ENCODE results near the gene KLHL29. TPM values are rescaled to one million over a fixed set of nuclear protein-coding genes. Genes with fewer than 3 reads are reported as not detected.

KLHL29 gene
- total RNA-seq, 4 donors from 2014 or later, result 2.2 to 3.3 (median 2.7) TPM

DNA sequence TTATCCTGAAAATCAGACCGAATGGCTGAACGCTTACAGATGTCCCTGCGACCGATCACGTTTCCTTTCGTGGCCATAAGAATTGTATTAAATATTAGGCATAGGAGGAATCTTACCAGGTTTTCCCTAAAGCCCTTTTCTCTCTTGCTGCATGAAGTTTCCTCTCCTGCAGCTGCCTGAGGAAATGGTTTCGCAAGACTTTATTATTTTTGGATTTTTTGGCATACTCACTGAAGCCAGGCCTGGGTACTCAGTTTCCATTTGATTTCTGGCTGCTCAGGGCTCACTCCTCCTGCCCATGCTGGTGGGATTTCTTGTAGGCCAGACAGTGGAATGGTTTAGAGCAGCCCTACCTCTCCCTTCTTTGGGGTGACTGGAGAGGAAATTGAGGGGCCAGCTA, 114.0 kb downstream of the KLHL29 start:
- 78 to 89% methylated on average over 7 of the region's 7 CpGs for WGBS, 2 donors

DNA sequence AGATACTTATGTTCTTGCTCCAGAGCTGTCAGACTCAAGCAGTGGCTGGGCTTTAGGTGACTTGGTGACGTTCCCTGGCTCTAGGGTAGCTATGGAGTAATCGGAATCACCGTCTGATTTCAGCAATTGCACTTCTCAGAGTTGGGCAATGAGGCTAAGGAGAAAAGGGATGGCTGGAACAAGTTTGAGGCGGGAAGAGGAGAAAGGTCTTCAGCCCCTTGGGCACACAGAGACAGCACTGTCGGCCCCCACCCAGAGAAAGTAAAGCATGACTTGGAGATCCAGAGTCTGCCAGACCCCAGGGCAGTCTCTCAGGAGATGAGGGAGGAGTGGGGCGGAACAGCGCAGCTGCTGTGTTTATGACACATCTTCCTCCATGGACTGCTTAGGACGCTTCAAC, 114.5 kb downstream of the KLHL29 start:
- no peaks in the 10 kb centered on the region for H3K9me3 ChIP-seq
- TF ChIP-seq, protein P1, sequence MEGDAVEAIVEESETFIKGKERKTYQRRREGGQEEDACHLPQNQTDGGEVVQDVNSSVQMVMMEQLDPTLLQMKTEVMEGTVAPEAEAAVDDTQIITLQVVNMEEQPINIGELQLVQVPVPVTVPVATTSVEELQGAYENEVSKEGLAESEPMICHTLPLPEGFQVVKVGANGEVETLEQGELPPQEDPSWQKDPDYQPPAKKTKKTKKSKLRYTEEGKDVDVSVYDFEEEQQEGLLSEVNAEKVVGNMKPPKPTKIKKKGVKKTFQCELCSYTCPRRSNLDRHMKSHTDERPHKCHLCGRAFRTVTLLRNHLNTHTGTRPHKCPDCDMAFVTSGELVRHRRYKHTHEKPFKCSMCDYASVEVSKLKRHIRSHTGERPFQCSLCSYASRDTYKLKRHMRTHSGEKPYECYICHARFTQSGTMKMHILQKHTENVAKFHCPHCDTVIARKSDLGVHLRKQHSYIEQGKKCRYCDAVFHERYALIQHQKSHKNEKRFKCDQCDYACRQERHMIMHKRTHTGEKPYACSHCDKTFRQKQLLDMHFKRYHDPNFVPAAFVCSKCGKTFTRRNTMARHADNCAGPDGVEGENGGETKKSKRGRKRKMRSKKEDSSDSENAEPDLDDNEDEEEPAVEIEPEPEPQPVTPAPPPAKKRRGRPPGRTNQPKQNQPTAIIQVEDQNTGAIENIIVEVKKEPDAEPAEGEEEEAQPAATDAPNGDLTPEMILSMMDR (IDR thresholded peaks at IDR 0.05), result no peak
- TF ChIP-seq POLR2A (IDR thresholded peaks at IDR 0.05), result no peak
- no peak overlapping the region for H3K27ac ChIP-seq
- WGBS, 2 donors, result 91 to 92% methylated on average over 8 of the region's 8 CpGs
- H3K4me3 ChIP-seq (replicated peaks in 1 of 3), result no peak overlapping the region
- H3K4me1 ChIP-seq, result peaks cover 0 to 4% of the 10 kb centered on the region in 2 donors
- H3K36me3 ChIP-seq, result no peaks in the 10 kb centered on the region
- intact Hi-C loops (cut with DNase I), result no loop called here
- no peak for DNase-seq
- H3K27me3 ChIP-seq, result no peaks in the 10 kb centered on the region

More for the DNA sequence above, 114.0 kb downstream of the KLHL29 start:
- TF ChIP-seq POLR2A (IDR thresholded peaks at IDR 0.05), result no peak
- TF ChIP-seq, protein P1 (IDR thresholded peaks at IDR 0.05), result no peak
- Histone ChIP-seq H3K9me3 (no peaks in the 10 kb centered on the region), H3K36me3 (no peaks in the 10 kb centered on the region), H3K27me3 (no peaks in the 10 kb centered on the region), H3K4me1 (peaks cover 0 to 4% of the 10 kb centered on the region in 2 donors), H3K4me3 (replicated peaks in 1 of 3) (no peak overlapping the region), H3K27ac (no peak overlapping the region)
- intact Hi-C loops (cut with DNase I), result no loop called here
- DNase-seq, result no peak

DNA sequence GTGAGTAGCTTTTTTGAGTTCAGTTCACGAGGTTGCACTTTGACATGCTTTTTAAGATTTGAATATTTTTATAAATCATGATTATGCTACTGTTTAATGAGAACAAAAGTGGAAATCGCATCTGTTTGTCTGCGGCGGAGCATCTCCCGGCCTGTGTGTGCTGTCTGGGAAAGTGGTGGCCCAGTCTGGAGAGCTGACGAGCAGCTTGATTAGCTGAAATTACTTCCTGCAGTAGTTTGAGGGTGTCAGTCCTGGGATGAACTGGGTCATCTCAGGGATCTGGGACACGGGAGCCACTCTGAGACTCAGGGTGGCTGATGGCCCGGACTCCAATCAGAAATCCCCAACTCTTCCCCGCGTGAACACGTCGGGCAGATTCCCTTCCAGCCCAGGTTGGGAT, 115.9 kb downstream of the KLHL29 start:
- Histone ChIP-seq H3K27me3 (no peaks in the 10 kb centered on the region), H3K4me1 (peaks cover 0 to 4% of the 10 kb centered on the region in 2 donors), H3K36me3 (no peaks in the 10 kb centered on the region), H3K4me3 (replicated peaks in 1 of 3) (no peak overlapping the region), H3K9me3 (no peaks in the 10 kb centered on the region), H3K27ac (no peak overlapping the region)
- intact Hi-C loops (cut with DNase I), result no loop called here
- no peak for TF ChIP-seq POLR2A (IDR thresholded peaks at IDR 0.05)
- TF ChIP-seq, protein P1 (IDR thresholded peaks at IDR 0.05), result no peak
- DNase-seq, result no peak
- WGBS, 2 donors, result 89 to 96% methylated on average over 12 of the region's 12 CpGs

DNA sequence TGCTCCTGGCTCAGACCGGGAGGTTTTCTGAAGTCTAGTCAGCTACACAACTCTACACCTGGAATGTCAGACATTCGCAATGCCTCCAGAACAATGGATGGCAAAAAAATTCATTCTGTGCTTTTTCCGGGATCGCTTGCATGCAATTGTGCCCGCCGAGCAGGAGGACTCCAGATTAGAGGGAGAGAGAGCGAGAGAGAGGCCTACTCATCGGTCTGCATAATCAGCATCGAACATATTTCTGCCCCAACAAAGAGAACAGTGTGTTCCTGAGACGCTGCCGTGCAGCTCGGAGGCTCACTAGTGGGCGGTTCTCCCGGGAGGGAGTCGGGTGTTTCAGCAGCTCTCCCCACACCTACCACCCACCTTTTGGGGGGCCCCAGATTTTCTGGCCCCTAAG, 117.1 kb downstream of the KLHL29 start:
- Histone ChIP-seq H3K9me3 (no peaks in the 10 kb centered on the region), H3K4me1 (peaks cover 0 to 4% of the 10 kb centered on the region in 2 donors), H3K4me3 (replicated peaks in 1 of 3) (no peak overlapping the region), H3K36me3 (no peaks in the 10 kb centered on the region), H3K27ac (no peak overlapping the region), H3K27me3 (no peaks in the 10 kb centered on the region)
- WGBS, 2 donors, result 73 to 81% methylated on average over 15 of the region's 15 CpGs
- intact Hi-C loops (cut with DNase I), result no loop called here
- no peak for TF ChIP-seq POLR2A (IDR thresholded peaks at IDR 0.05)
- TF ChIP-seq, protein P1 (IDR thresholded peaks at IDR 0.05), result no peak
- no peak for DNase-seq

DNA sequence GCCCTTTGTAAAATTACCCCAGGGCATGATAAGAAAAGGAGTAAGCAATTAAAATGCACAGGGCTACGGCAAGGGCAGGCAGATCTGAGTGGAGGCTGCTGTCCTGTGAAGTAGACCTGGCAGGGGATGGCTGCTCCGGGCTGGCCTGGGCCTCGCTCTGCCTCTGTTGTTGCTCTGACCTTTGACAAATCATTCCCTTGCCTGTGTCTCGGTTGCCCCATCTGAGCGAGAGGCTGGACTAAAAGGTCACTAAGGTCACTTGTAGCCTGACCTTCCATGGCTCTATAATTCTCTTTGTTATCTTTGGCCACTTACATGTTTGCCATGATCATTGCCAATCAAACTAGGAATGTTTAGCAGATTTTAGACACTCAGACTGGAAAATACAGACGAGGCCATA, 118.1 kb downstream of the KLHL29 start:
- DNase-seq, result no peak
- TF ChIP-seq POLR2A (IDR thresholded peaks at IDR 0.05), result no peak
- TF ChIP-seq, protein P1 (IDR thresholded peaks at IDR 0.05), result no peak
- Histone ChIP-seq H3K27ac (no peak overlapping the region), H3K4me3 (replicated peaks in 1 of 3) (no peak overlapping the region), H3K27me3 (no peaks in the 10 kb centered on the region), H3K36me3 (no peaks in the 10 kb centered on the region), H3K4me1 (peaks cover 0 to 3% of the 10 kb centered on the region in 2 donors), H3K9me3 (no peaks in the 10 kb centered on the region)
- WGBS, 2 donors, result 83 to 96% methylated on average over 6 of the region's 6 CpGs
- intact Hi-C loops (cut with DNase I), result no loop called here

All from thyroid gland (tissue), 4 donors.